Panc1 (cell line): ENCODE data around the gene UBP1. TPM values are rescaled to one million over a fixed set of nuclear protein-coding genes. Genes with fewer than 3 reads are reported as not detected.

Experiments
- ATAC-seq: fragments of 200-7000 bp; cut with Tn5 transposase; 2 replicates; pipeline ENCODE4 v1.9.1; 2020; ENCODE audit warnings: mild to moderate bottlenecking, moderate library complexity
- BruUV-seq: library from RNA; stranded (reverse); fragments of 400-500 nt; replicated peaks from 2 replicates; lab custom pipeline; 2021; lab: Mats Ljungman, UMichigan
- CTCF ChIA-PET: fragments of 300-600 bp; sonication (Branson Sonifier 250); formaldehyde crosslinking; loops from one replicate; lab custom pipeline; 2022; ENCODE audit warnings: antibody characterized with exemption; lab: Charles Lee
- POLR2A ChIA-PET: fragments of 300-600 bp; sonication (Branson Sonifier 250); formaldehyde crosslinking; loops from one replicate; lab custom pipeline; 2022; ENCODE audit warnings: antibody characterized with exemption; lab: Charles Lee
- DNase-seq: peaks from one replicate; pipeline ENCODE4 v3.0.0-alpha.2; 2010; ENCODE audit warnings: low read depth, low spot score
- H3K27ac ChIP-seq: 2 replicates; pipeline ENCODE4 v1.5.1; 2011; ENCODE audit warnings: mild to moderate bottlenecking, low read length, inconsistent platforms
- H3K27me3 ChIP-seq: fragments of 200-500 bp; sonication (Bioruptor generic); 2 replicates; pipeline ENCODE4 v1.6.0; 2014; ENCODE audit warnings: low read length, inconsistent platforms; ENCODE audit not compliant: control insufficient read depth, insufficient read depth
- H3K36me3 ChIP-seq: fragments of 200-500 bp; sonication (Bioruptor generic); 2 replicates; pipeline ENCODE4 v1.5.1; 2014; ENCODE audit warnings: inconsistent platforms, mild to moderate bottlenecking, low read length, moderate library complexity; ENCODE audit not compliant: control insufficient read depth, insufficient read depth
- H3K4me1 ChIP-seq: 2 replicates; pipeline ENCODE4 v1.5.1; 2011; ENCODE audit warnings: inconsistent platforms, mild to moderate bottlenecking, low read length, moderate library complexity; ENCODE audit not compliant: control insufficient read depth, insufficient read depth
- H3K4me3 ChIP-seq, 2 experiments: 2 replicates each; pipeline ENCODE4 v1.5.1; 2011 to 2012; ENCODE audit warnings: low read depth in 2 of 2, low read length in 2 of 2, mild to moderate bottlenecking in 2 of 2, inconsistent platforms in 1 of 2, moderate library complexity in 1 of 2
- H3K9me3 ChIP-seq: fragments of 200-500 bp; sonication (Bioruptor generic); 2 replicates; pipeline ENCODE4 v1.5.1; 2014; ENCODE audit warnings: low read depth, mild to moderate bottlenecking, inconsistent platforms, low read length, moderate library complexity; ENCODE audit not compliant: control insufficient read depth, insufficient read depth
- POLR2AphosphoS5 ChIP-seq: IDR thresholded peaks from 2 replicates; pipeline ENCODE4 v1.6.1; 2012; ENCODE audit warnings: mild to moderate bottlenecking, low read depth, low read length, moderate library complexity
- SIN3A ChIP-seq: IDR thresholded peaks from 2 replicates; pipeline ENCODE4 v1.6.1; 2012; ENCODE audit warnings: low read depth, mild to moderate bottlenecking, low read length, moderate library complexity, borderline replicate concordance; ENCODE audit not compliant: insufficient read depth
- TCF7L2 ChIP-seq: IDR thresholded peaks from 2 replicates; pipeline ENCODE4 v1.6.1; 2011; ENCODE audit warnings: mild to moderate bottlenecking, low read depth, low read length, inconsistent platforms
- in situ Hi-C: cut with HindIII; loops from 2 replicates; pipeline ENCODE4 v1.10.0; 2016; ENCODE audit warnings: low sequenced_read_pairs, low pct_unique_long_range_greater_than_20kb
- intact Hi-C: fragments of 100-400 bp; cut with micrococcal nuclease; formaldehyde crosslinking; loops from one replicate; pipeline ENCODE4 v1.10.0; 2022; ENCODE audit not compliant: unreplicated experiment
- total RNA-seq: library from RNA; stranded (reverse); gene quantifications from one replicate; pipeline ENCODE4 v1.2.1, GENCODE V29; 2021; ENCODE audit not compliant: unreplicated experiment
- TF ChIP-seq, protein P1 (sequence below): fragments of 450-650 bp; IDR thresholded peaks from 2 replicates; pipeline ENCODE4 v1.5.1; 2017; ENCODE audit warnings: mild to moderate bottlenecking
- TF ChIP-seq, protein P2 (sequence below), 2 experiments: IDR thresholded peaks; 2 replicates each; pipeline ENCODE4 v1.6.1; 2011 to 2012; ENCODE audit warnings: low read depth in 2 of 2, control low read depth in 1 of 2, low read length in 1 of 2, mild to moderate bottlenecking in 1 of 2, moderate library complexity in 1 of 2; ENCODE audit not compliant: insufficient read depth in 1 of 2

UBP1 gene
- total RNA-seq, 1 experiment from 2014 or later: 62.4 TPM

DNA sequence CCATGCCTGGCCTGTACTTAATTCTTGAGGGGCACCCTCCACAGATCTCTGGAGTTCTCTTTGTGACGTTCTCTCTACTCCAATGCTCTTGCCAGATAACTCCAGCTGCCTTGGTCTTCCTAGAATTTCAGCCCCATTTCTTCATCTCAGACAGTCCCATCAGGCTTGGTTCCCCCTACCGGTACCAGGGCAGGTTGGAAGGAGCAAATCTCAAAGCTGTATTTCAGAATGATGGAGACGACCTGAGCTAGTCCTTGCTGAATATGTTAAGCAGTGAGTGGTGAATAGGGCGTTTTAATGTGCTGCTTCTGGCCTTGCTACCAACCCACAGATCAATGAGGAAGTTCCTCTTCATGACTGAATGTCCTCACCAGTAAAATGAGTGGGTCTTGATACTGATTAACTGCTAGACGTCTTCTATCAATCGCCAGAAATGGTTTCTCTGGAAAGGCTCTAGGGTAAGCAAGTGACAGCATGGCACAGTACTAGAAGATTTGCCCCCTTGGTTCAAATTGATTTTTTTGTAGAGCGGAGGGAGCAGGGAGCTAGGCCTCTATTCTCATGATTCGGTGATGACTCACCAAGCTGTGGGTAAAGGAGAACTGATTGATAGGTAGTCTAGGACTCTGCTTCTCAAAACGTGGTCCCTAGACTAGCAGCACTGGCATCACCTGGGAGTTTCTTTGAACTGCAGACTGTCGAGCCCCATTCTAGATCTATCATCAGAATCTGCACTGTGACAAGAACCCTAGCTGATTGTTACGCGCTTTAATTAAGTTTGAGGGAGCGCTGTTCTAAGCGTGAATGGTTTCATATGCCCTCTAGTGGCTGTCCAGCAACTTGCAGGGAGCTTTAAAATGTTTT, 67.8 kb downstream of the UBP1 start:
- POLR2A ChIA-PET: no interaction called here
- Histone ChIP-seq H3K9me3 (peaks cover 3% of the 10 kb centered on the region; the same call in 1 of the 2 replicates), H3K4me1 (no peaks in the 10 kb centered on the region; the same call in 1 of the 2 replicates), H3K27ac (no peak overlapping the region), H3K36me3 (peaks cover 9% of the 10 kb centered on the region; the same call in 1 of the 2 replicates), H3K27me3 (no peaks in the 10 kb centered on the region), H3K4me3 (no peak overlapping the region)
- peak; percentile 76 for ATAC-seq
- TF ChIP-seq, protein P1, sequence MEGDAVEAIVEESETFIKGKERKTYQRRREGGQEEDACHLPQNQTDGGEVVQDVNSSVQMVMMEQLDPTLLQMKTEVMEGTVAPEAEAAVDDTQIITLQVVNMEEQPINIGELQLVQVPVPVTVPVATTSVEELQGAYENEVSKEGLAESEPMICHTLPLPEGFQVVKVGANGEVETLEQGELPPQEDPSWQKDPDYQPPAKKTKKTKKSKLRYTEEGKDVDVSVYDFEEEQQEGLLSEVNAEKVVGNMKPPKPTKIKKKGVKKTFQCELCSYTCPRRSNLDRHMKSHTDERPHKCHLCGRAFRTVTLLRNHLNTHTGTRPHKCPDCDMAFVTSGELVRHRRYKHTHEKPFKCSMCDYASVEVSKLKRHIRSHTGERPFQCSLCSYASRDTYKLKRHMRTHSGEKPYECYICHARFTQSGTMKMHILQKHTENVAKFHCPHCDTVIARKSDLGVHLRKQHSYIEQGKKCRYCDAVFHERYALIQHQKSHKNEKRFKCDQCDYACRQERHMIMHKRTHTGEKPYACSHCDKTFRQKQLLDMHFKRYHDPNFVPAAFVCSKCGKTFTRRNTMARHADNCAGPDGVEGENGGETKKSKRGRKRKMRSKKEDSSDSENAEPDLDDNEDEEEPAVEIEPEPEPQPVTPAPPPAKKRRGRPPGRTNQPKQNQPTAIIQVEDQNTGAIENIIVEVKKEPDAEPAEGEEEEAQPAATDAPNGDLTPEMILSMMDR: peak; percentile 87
- TF ChIP-seq, protein P2, sequence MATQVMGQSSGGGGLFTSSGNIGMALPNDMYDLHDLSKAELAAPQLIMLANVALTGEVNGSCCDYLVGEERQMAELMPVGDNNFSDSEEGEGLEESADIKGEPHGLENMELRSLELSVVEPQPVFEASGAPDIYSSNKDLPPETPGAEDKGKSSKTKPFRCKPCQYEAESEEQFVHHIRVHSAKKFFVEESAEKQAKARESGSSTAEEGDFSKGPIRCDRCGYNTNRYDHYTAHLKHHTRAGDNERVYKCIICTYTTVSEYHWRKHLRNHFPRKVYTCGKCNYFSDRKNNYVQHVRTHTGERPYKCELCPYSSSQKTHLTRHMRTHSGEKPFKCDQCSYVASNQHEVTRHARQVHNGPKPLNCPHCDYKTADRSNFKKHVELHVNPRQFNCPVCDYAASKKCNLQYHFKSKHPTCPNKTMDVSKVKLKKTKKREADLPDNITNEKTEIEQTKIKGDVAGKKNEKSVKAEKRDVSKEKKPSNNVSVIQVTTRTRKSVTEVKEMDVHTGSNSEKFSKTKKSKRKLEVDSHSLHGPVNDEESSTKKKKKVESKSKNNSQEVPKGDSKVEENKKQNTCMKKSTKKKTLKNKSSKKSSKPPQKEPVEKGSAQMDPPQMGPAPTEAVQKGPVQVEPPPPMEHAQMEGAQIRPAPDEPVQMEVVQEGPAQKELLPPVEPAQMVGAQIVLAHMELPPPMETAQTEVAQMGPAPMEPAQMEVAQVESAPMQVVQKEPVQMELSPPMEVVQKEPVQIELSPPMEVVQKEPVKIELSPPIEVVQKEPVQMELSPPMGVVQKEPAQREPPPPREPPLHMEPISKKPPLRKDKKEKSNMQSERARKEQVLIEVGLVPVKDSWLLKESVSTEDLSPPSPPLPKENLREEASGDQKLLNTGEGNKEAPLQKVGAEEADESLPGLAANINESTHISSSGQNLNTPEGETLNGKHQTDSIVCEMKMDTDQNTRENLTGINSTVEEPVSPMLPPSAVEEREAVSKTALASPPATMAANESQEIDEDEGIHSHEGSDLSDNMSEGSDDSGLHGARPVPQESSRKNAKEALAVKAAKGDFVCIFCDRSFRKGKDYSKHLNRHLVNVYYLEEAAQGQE (IDR thresholded peaks at IDR 0.05; ENCODE audit: insufficient read depth in 1 of 2, low read depth in 2 of 2, low read length in 1 of 2): no peak
- intact Hi-C loops (loop anchor here (1.0 to 5.0 kb wide), 2 partner anchors 241 to 425 kb away; no protein-coding TSS in a partner anchor), in situ Hi-C loops (no loop called here)
- peak; percentile 46 for DNase-seq
- BruUV-seq: no TSS peak
- CTCF ChIA-PET: interaction anchor here (0.6 to 2.4 kb wide), 5 partner anchors 31 to 425 kb away, joined by 3 to 47 read pairs (median 4); no protein-coding TSS in a partner anchor

DNA sequence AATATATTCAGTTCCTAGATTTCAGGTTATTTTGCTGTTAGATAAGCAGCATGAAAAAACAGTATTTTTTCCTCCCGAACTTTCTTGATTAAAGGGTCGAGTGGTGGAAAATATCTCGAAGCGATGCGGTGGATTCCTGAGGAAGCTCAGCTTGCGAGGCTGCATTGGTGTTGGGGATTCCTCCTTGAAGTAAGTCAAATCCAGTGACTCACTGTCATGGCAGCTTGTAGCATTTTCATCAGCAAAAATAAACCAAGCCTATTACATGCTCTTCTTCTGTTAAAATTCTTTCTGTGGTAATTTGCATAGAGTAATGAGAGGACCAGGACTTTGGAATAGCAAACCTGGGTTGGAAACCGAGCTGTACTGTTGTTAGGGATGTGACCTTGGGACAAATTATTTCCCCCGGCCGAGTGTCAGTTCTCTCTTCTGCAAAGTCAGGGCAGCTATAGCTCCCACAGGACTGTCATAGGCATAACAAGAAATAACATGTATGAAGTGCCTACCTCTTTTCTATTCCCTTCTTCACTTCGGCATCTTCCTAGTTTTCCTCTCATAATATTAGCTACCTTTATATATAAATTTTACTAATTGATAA, 75.6 kb downstream of the UBP1 start:
- ATAC-seq: no peak
- POLR2A ChIA-PET: no interaction called here

More for the DNA sequence above, 75.6 kb downstream of the UBP1 start:
- no peak overlapping the region for H3K27ac ChIP-seq
- BruUV-seq: no TSS peak
- no peaks in the 10 kb centered on the region for H3K36me3 ChIP-seq
- no peaks in the 10 kb centered on the region for H3K27me3 ChIP-seq
- CTCF ChIA-PET: interaction anchor here (1.2 kb wide), 1 partner anchor 233 kb away, joined by 9 read pairs; no protein-coding TSS in a partner anchor
- peaks cover 8% of the 10 kb centered on the region for H3K4me1 ChIP-seq
- no peak for DNase-seq
- no peaks in the 10 kb centered on the region for H3K9me3 ChIP-seq
- in situ Hi-C loops: no loop called here
- TF ChIP-seq, protein P2 (IDR thresholded peaks at IDR 0.05; ENCODE audit: insufficient read depth in 1 of 2, low read depth in 2 of 2, low read length in 1 of 2): no peak
- TF ChIP-seq POLR2AphosphoS5 (no peak), SIN3A (no peak), TCF7L2 (no peak)
- TF ChIP-seq, protein P1: no peak
- intact Hi-C loops: no loop called here
- H3K4me3 ChIP-seq: no peak overlapping the region
